Measurements from ENCODE around the gene SYMPK.

DNA sequence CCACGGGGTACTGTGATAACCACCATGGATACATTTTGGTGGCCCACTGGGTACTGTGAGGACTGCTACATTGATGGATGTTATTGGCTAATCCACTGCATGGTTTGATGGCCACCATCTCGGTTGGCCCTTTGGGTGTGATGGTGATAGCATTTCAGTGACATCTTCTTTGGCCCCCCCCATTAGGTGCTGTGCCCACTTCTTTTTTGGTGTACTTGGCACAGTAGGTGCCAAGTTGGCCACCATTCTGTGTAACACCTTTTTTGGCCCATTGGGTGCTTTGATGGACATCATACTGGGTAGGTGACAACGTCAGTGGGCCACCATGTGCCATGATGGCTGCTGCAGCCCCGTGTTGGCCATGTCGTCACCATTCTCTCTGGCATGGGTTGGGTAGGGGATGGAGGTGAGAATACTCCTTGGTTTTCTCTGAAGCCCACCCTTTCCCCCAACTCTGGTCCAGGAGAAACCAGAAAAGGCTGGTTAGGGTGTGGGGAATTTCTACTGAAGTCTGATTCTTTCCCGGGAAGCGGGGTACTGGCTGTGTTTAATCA lies 10.3 kb upstream of the SYMPK start:
- TF ChIP-seq POLR2A (IDR thresholded peaks at IDR 0.05): no peak
- TF ChIP-seq CTCF (IDR thresholded peaks at IDR 0.05): no peak

All from Peyer's patch (tissue), 4 donors.